ENCODE measurements around the gene APBB1.

The APBB1 gene

GRCh38 chr11:6437993-6438392 lies 19.1 kb upstream of the APBB1 start:
- no peak for FAIRE-seq
- TF ChIP-seq CTCF (IDR thresholded peaks at IDR 0.05; ENCODE audit: insufficient read depth, missing control alignments), result no peak
- DNase-seq (ENCODE audit: insufficient read length, low spot score), result no peak

- DNase-seq (ENCODE audit: insufficient read length, low spot score) (no peak), FAIRE-seq (no peak)
- no peak for TF ChIP-seq CTCF (IDR thresholded peaks at IDR 0.05; ENCODE audit: insufficient read depth, missing control alignments)
These were observed 18.5 kb upstream of the APBB1 start for GRCh38 chr11:6437423-6437822.

- FAIRE-seq (no peak), DNase-seq (ENCODE audit: insufficient read length, low spot score) (no peak)
- no peak for TF ChIP-seq CTCF (IDR thresholded peaks at IDR 0.05; ENCODE audit: insufficient read depth, missing control alignments)
These were observed 15.2 kb upstream of the APBB1 start for GRCh38 chr11:6433998-6434660.

GRCh38 chr11:6431861-6432260 lies 13.0 kb upstream of the APBB1 start:
- TF ChIP-seq CTCF (IDR thresholded peaks at IDR 0.05; ENCODE audit: insufficient read depth, missing control alignments), result no peak
- FAIRE-seq (no peak), DNase-seq (ENCODE audit: insufficient read length, low spot score) (no peak)

GRCh38 chr11:6427516-6427915 lies 8.6 kb upstream of the APBB1 start:
- DNase-seq (ENCODE audit: insufficient read length, low spot score) (no peak), FAIRE-seq (no peak)
- TF ChIP-seq CTCF (IDR thresholded peaks at IDR 0.05; ENCODE audit: insufficient read depth, missing control alignments), result no peak

- no peak for FAIRE-seq
These were observed 1.8 kb upstream of the APBB1 start for GRCh38 chr11:6420677-6421076.

More at GRCh38 chr11:6420677-6421076, 1.8 kb upstream of the APBB1 start:
- TF ChIP-seq CTCF (IDR thresholded peaks at IDR 0.05; ENCODE audit: insufficient read depth, missing control alignments), result no peak
- no peak for DNase-seq (ENCODE audit: insufficient read length, low spot score)

Measured in D721Med (cell line).